ENCODE results near the gene SPEM2. TPM values are rescaled to one million over a fixed set of nuclear protein-coding genes. Genes with fewer than 3 reads are reported as not detected.
A peak's percentile ranks its signal among the peaks of the same experiment; 100 is the strongest.

The SPEM2 gene
- total RNA-seq, 2 experiments from 2014 or later: not detected

- peaks cover 50% of the 10 kb centered on the region for H3K4me1 Mint-ChIP-seq (ENCODE audit: low read depth)
- CTCF ChIA-PET: interaction anchor here (1.9 kb wide), 1 partner anchor 84 kb away, joined by 5 read pairs; no protein-coding TSS in a partner anchor
- H3K4me1 ChIP-seq (ENCODE audit: insufficient read depth, low read length): peaks cover 60% of the 10 kb centered on the region
- peaks cover 0 to 12% of the 10 kb centered on the region in 2 experiments for H3K9me3 ChIP-seq (ENCODE audit: control insufficient read depth in 1 of 2, insufficient read depth in 1 of 2, low read length in 2 of 2)
- peak within 1 kb of the TSS; percentile 45 for H3K27ac Mint-ChIP-seq
- peaks cover 4% of the 10 kb centered on the region for H3K36me3 Mint-ChIP-seq (ENCODE audit: low read depth)
- H3K27me3 ChIP-seq (ENCODE audit: control insufficient read depth in 1 of 2, insufficient read depth in 2 of 2, low read length in 2 of 2): peaks cover 54 to 62% of the 10 kb centered on the region in 2 experiments
- DNase-seq (peak in 1 of 14 experiments; percentile 27), ATAC-seq (ENCODE audit: poor library complexity) (no peak)
- no peak within 1 kb of the TSS for H3K27ac ChIP-seq (ENCODE audit: low read depth in 1 of 2, low read length in 2 of 2)
- H3K9me3 Mint-ChIP-seq: no peaks in the 10 kb centered on the region
- H3K4me3 ChIP-seq (ENCODE audit: low read length): peak within 1 kb of the TSS; percentile 39
- TF ChIP-seq CTCF (IDR thresholded peaks at IDR 0.05): no peak
- no peaks in the 10 kb centered on the region for H3K36me3 ChIP-seq (ENCODE audit: insufficient read depth, low read length)
- intact Hi-C loops (cut with DNase I, micrococcal nuclease): loop anchor here (1.0 to 10.0 kb wide), 7 partner anchors 15 to 392 kb away; partner anchors contain the start of genes CTDNEP1 (in 1 of the 2), EIF5A (in 1 of the 2), ELP5 (in 1 of the 2) and KCTD11 (in 1 of the 2)
- peak within 1 kb of the TSS; percentile 88 for H3K4me3 Mint-ChIP-seq
- POLR2A ChIA-PET: interaction anchor here (1.0 to 9.0 kb wide), 5 partner anchors 14 to 84 kb away, joined by 3 to 156 read pairs (median 8); partner anchors contain the start of genes POLR2A, SLC35G6 and ZBTB4
- peaks cover 59% of the 10 kb centered on the region for H3K27me3 Mint-ChIP-seq
Measured at GRCh38 chr17:7439462-7440112, 14.2 kb downstream of the SPEM2 start, which contains the start of gene FGF11. Gene FGF11, plus strand, starts transcription at chr17:7439512. Its CDS starts 109 bp downstream, at chr17:7439621.

- no peak for ATAC-seq (ENCODE audit: poor library complexity)
- Mint-ChIP-seq H3K27me3 (peaks cover 62% of the 10 kb centered on the region), H3K4me1 (ENCODE audit: low read depth) (peaks cover 48% of the 10 kb centered on the region), H3K4me3 (peak overlapping the region; percentile 88), H3K9me3 (no peaks in the 10 kb centered on the region), H3K27ac (peak overlapping the region; percentile 45), H3K36me3 (ENCODE audit: low read depth) (peaks cover 2% of the 10 kb centered on the region)
- POLR2A ChIA-PET: interaction anchor here (0.7 to 9.0 kb wide), 9 partner anchors 13 to 246 kb away, joined by 3 to 156 read pairs (median 5); partner anchors contain the start of genes POLR2A, SLC35G6, SOX15 and TP53
- Histone ChIP-seq H3K4me1 (ENCODE audit: insufficient read depth, low read length) (peaks cover 64% of the 10 kb centered on the region), H3K27me3 (ENCODE audit: control insufficient read depth in 1 of 2, insufficient read depth in 2 of 2, low read length in 2 of 2) (peaks cover 60 to 68% of the 10 kb centered on the region in 2 experiments), H3K27ac (ENCODE audit: low read depth in 1 of 2, low read length in 2 of 2) (no peak overlapping the region), H3K9me3 (ENCODE audit: control insufficient read depth in 1 of 2, insufficient read depth in 1 of 2, low read length in 2 of 2) (peaks cover 0 to 16% of the 10 kb centered on the region in 2 experiments), H3K36me3 (ENCODE audit: insufficient read depth, low read length) (no peaks in the 10 kb centered on the region), H3K4me3 (ENCODE audit: low read length) (peak overlapping the region; percentile 31)
- intact Hi-C loops (cut with DNase I, micrococcal nuclease): no loop called here
- CTCF ChIA-PET: interaction anchor here (0.7 to 1.9 kb wide), 3 partner anchors 44 to 394 kb away, joined by 3 to 5 read pairs (median 3); partner anchors contain the start of gene POLR2A
- TF ChIP-seq CTCF (IDR thresholded peaks at IDR 0.05): no peak
- peak in 7 of 14 experiments; percentile 14 to 61 (median 34) for DNase-seq
Measured at GRCh38 chr17:7440113-7440833, 14.9 kb downstream of the SPEM2 start.

- Mint-ChIP-seq H3K36me3 (ENCODE audit: low read depth) (no peaks in the 10 kb centered on the region), H3K27ac (no peak overlapping the region), H3K4me3 (peak overlapping the region; percentile 45), H3K4me1 (ENCODE audit: low read depth) (peaks cover 51% of the 10 kb centered on the region), H3K27me3 (peaks cover 68% of the 10 kb centered on the region), H3K9me3 (no peaks in the 10 kb centered on the region)
- Histone ChIP-seq H3K27ac (ENCODE audit: low read depth in 1 of 2, low read length in 2 of 2) (no peak overlapping the region), H3K27me3 (ENCODE audit: control insufficient read depth in 1 of 2, insufficient read depth in 2 of 2, low read length in 2 of 2) (peaks cover 65 to 73% of the 10 kb centered on the region in 2 experiments), H3K36me3 (ENCODE audit: insufficient read depth, low read length) (no peaks in the 10 kb centered on the region), H3K4me3 (ENCODE audit: low read length) (no peak overlapping the region), H3K9me3 (ENCODE audit: control insufficient read depth in 1 of 2, insufficient read depth in 1 of 2, low read length in 2 of 2) (peaks cover 0 to 21% of the 10 kb centered on the region in 2 experiments), H3K4me1 (ENCODE audit: insufficient read depth, low read length) (peaks cover 65% of the 10 kb centered on the region)
- DNase-seq (peak in 2 of 14 experiments; percentile 48 to 51), ATAC-seq (ENCODE audit: poor library complexity) (no peak)
- TF ChIP-seq CTCF (IDR thresholded peaks at IDR 0.05): no peak
- intact Hi-C loops (cut with DNase I, micrococcal nuclease): no loop called here
- ChIA-PET CTCF (interaction anchor here (0.7 to 1.9 kb wide), 3 partner anchors 44 to 395 kb away, joined by 3 to 5 read pairs (median 3); partner anchors contain the start of gene POLR2A), POLR2A (interaction anchor here (0.7 to 9.0 kb wide), 10 partner anchors 13 to 246 kb away, joined by 3 to 156 read pairs (median 6); partner anchors contain the start of genes ACAP1, POLR2A, SLC35G6 and SOX15)
Measured at GRCh38 chr17:7440834-7441195, 15.4 kb downstream of the SPEM2 start.
